HCT116 (cell line): ENCODE measurements around the gene NEK8. TPM values are rescaled to one million over a fixed set of nuclear protein-coding genes. Genes with fewer than 3 reads are reported as not detected.

ENCODE experiments used
- ATAC-seq: fragments of 200-7000 bp; cut with Tn5 transposase; 2 replicates; pipeline ENCODE4 v1.9.1; 2020; ENCODE audit warnings: mild to moderate bottlenecking, moderate library complexity
- BruUV-seq: library from RNA; stranded (reverse); fragments of 400-500 nt; replicated peaks from 2 replicates; lab custom pipeline; 2021; lab: Mats Ljungman, UMichigan
- CTCF ChIA-PET: fragments of 300-600 bp; sonication (Branson Sonifier 250); formaldehyde crosslinking; loops from one replicate; lab custom pipeline; 2021; ENCODE audit warnings: antibody characterized with exemption; lab: Charles Lee
- POLR2A ChIA-PET: fragments of 300-600, 350-600 bp; sonication (Branson Sonifier 250); formaldehyde crosslinking; loops from one replicate; lab custom pipeline; 2021; ENCODE audit warnings: antibody characterized with exemption; lab: Charles Lee
- RAD21 ChIA-PET, 2 experiments: fragments of 300-600 bp; sonication (Branson Sonifier 250); formaldehyde crosslinking; loops; one replicate each; lab custom pipeline; 2023; ENCODE audit warnings: low total read pairs in 2 of 2; ENCODE audit not compliant: uncharacterized antibody in 2 of 2, unreplicated experiment in 2 of 2, low non-redundant PET in 1 of 2; lab: Charles Lee
- DNase-seq: peaks from one replicate; pipeline ENCODE4 v3.0.0-alpha.2; 2010; ENCODE audit warnings: low read depth, low spot score
- H2AFZ ChIP-seq: fragments of 200-600 bp; shearing (Covaris generic), sonication (generic); 2 replicates; pipeline ENCODE4 v1.6.1; 2017; ENCODE audit warnings: low read depth, mixed run types, mixed read lengths, antibody characterized with exemption, low read length; ENCODE audit not compliant: poor library complexity, severe bottlenecking
- H3K27ac ChIP-seq: 2 replicates; pipeline ENCODE4 v1.5.1; 2012; ENCODE audit warnings: low read depth, low read length
- H3K27me3 ChIP-seq: fragments of 200-600 bp; sonication (generic); 2 replicates; pipeline ENCODE4 v1.6.1; 2016; ENCODE audit warnings: mixed run types, low read length, mixed read lengths; ENCODE audit not compliant: insufficient read depth
- H3K36me3 ChIP-seq, 2 experiments: fragments of 200-500 bp in 1 of 2; fragments of 200-600 bp in 1 of 2; sonication (Bioruptor generic) in 1 of 2; sonication (generic) in 1 of 2; 2 replicates each; pipeline versions ENCODE4 v1.5.1 to v1.6.1; 2014 to 2016; ENCODE audit warnings: low read length in 2 of 2, inconsistent platforms in 1 of 2, mixed read lengths in 1 of 2, mixed run types in 1 of 2; ENCODE audit not compliant: insufficient read depth in 2 of 2, control insufficient read depth in 1 of 2
- H3K4me1 ChIP-seq, 2 experiments: fragments of 200-600 bp in 1 of 2; sonication (generic) in 1 of 2; 2 replicates each; pipeline versions ENCODE4 v1.5.1 to v1.6.1; 2012 to 2017; ENCODE audit warnings: low read length in 2 of 2, inconsistent platforms in 1 of 2, mild to moderate bottlenecking in 1 of 2, mixed read lengths in 1 of 2, mixed run types in 1 of 2, moderate library complexity in 1 of 2; ENCODE audit not compliant: insufficient read depth in 2 of 2, control insufficient read depth in 1 of 2
- H3K4me2 ChIP-seq: fragments of 200-600 bp; sonication (generic); 2 replicates; pipeline ENCODE4 v1.6.1; 2017; ENCODE audit warnings: mixed run types, low read length, mixed read lengths
- H3K4me3 ChIP-seq, 2 experiments: fragments of 200-600 bp in 1 of 2; sonication (generic) in 1 of 2; replicated peaks in 1 of 2; 2 replicates each; pipeline ENCODE4 v1.5.1; 2011 to 2016; ENCODE audit warnings: low read length in 2 of 2, control low read depth in 1 of 2, low read depth in 1 of 2, mild to moderate bottlenecking in 1 of 2, mixed read lengths in 1 of 2, mixed run types in 1 of 2
- H3K79me2 ChIP-seq: fragments of 200-600 bp; sonication (generic); 2 replicates; pipeline ENCODE4 v1.6.1; 2017; ENCODE audit warnings: mild to moderate bottlenecking, mixed run types, low read length, moderate library complexity, mixed read lengths; ENCODE audit not compliant: insufficient read depth
- H3K9ac ChIP-seq: fragments of 200-600 bp; sonication (generic); 2 replicates; pipeline ENCODE4 v1.6.1; 2016; ENCODE audit warnings: low read length, mixed read lengths
- H3K9me2 ChIP-seq: fragments of 200-600 bp; sonication (generic), shearing (Covaris generic); 2 replicates; pipeline ENCODE4 v1.6.1; 2017; ENCODE audit warnings: mixed run types, mild to moderate bottlenecking, moderate library complexity; ENCODE audit not compliant: insufficient read depth
- H3K9me3 ChIP-seq, 2 experiments: fragments of 200-500 bp in 1 of 2; fragments of 200-600 bp in 1 of 2; sonication (Bioruptor generic) in 1 of 2; sonication (generic) in 1 of 2; 2 replicates each; pipeline ENCODE4 v1.6.1; 2014 to 2017; ENCODE audit warnings: low read length in 2 of 2, mixed read lengths in 2 of 2, inconsistent platforms in 1 of 2, low read depth in 1 of 2, mild to moderate bottlenecking in 1 of 2, mixed run types in 1 of 2, moderate library complexity in 1 of 2; ENCODE audit not compliant: control insufficient read depth in 1 of 2, insufficient read depth in 1 of 2
- H4K20me1 ChIP-seq: fragments of 200-600 bp; sonication (generic), shearing (Covaris generic); 2 replicates; pipeline ENCODE4 v1.6.1; 2017; ENCODE audit warnings: mixed run types, mild to moderate bottlenecking, moderate library complexity; ENCODE audit not compliant: insufficient read depth
- ATF3 ChIP-seq: IDR thresholded peaks from 2 replicates; pipeline ENCODE4 v1.6.1; 2012
- CBX3 ChIP-seq: IDR thresholded peaks from 2 replicates; pipeline ENCODE4 v1.6.1; 2012; ENCODE audit warnings: low read depth
- CEBPB ChIP-seq: IDR thresholded peaks from 2 replicates; pipeline ENCODE4 v1.6.1; 2012; ENCODE audit warnings: low read depth
- CTCF ChIP-seq, 3 experiments: fragments of 200-600 bp in 1 of 3; sonication (generic) in 1 of 3; IDR thresholded peaks in 2 of 3; conservative IDR thresholded peaks in 1 of 3; 2 replicates each; pipeline ENCODE4 v1.5.1; 2012 to 2017; ENCODE audit warnings: low read depth in 2 of 3, low read length in 2 of 3, antibody characterized with exemption in 1 of 3, borderline replicate concordance in 1 of 3, control low read depth in 1 of 3, mild to moderate bottlenecking in 1 of 3, mixed read lengths in 1 of 3, mixed run types in 1 of 3, moderate library complexity in 1 of 3; ENCODE audit not compliant: insufficient read depth in 1 of 3
- EGR1 ChIP-seq: IDR thresholded peaks from 2 replicates; pipeline ENCODE4 v1.6.1; 2012; ENCODE audit warnings: low read depth
- EZH2 ChIP-seq: fragments of 200-600 bp; sonication (generic); IDR thresholded peaks from 2 replicates; pipeline ENCODE4 v1.6.1; 2017; ENCODE audit warnings: antibody characterized with exemption, mixed run types
- EZH2phosphoT487 ChIP-seq: fragments of 200-600 bp; IDR thresholded peaks from 2 replicates; pipeline ENCODE4 v1.6.1; 2018; ENCODE audit warnings: antibody characterized with exemption, borderline replicate concordance
- FOSL1 ChIP-seq: IDR thresholded peaks from 2 replicates; pipeline ENCODE4 v1.6.1; 2012; ENCODE audit warnings: low read depth
- MAX ChIP-seq: IDR thresholded peaks from 2 replicates; pipeline ENCODE4 v1.6.1; 2012
- POLR2A ChIP-seq: IDR thresholded peaks from 2 replicates; pipeline ENCODE4 v1.7.0; 2011; ENCODE audit warnings: borderline replicate concordance; ENCODE audit not compliant: insufficient read depth, insufficient read length; ENCODE audit errors: extremely low read depth
- RAD21 ChIP-seq: IDR thresholded peaks from 2 replicates; pipeline ENCODE4 v1.6.1; 2012; ENCODE audit warnings: low read depth, mild to moderate bottlenecking
- REST ChIP-seq: IDR thresholded peaks from 2 replicates; pipeline ENCODE4 v1.6.1; 2012; ENCODE audit warnings: low read depth
- SIN3A ChIP-seq: IDR thresholded peaks from 2 replicates; pipeline ENCODE4 v1.6.1; 2012; ENCODE audit warnings: low read depth
- TCF7L2 ChIP-seq: IDR thresholded peaks from 2 replicates; pipeline ENCODE4 v1.7.0; 2011; ENCODE audit warnings: borderline replicate concordance, inconsistent platforms; ENCODE audit not compliant: insufficient read depth, insufficient read length; ENCODE audit errors: extremely low read depth
- YY1 ChIP-seq: IDR thresholded peaks from 2 replicates; pipeline ENCODE4 v1.6.1; 2011; ENCODE audit warnings: low read length, low read depth, moderate library complexity, mild to moderate bottlenecking; ENCODE audit not compliant: insufficient replicate concordance; ENCODE audit errors: extremely low read depth
- ZFX ChIP-seq: fragments of 450-650 bp; IDR thresholded peaks from 2 replicates; pipeline ENCODE4 v1.6.1; 2017
- ZNF274 ChIP-seq: fragments of 200-500 bp; sonication (Bioruptor generic); IDR thresholded peaks from 2 replicates; pipeline ENCODE4 v1.6.1; 2014; ENCODE audit warnings: mild to moderate bottlenecking, low read depth, low read length, inconsistent platforms
- intact Hi-C: fragments of 100-400 bp; cut with micrococcal nuclease; formaldehyde crosslinking; loops from 2 replicates; pipeline ENCODE4 v1.10.0; 2022
- total RNA-seq: library from RNA; stranded (reverse); gene quantifications from one replicate; pipeline ENCODE4 v1.2.1, GENCODE V29; 2021; ENCODE audit not compliant: unreplicated experiment

The NEK8 gene
- total RNA-seq, 1 experiment from 2014 or later: 7.0 TPM

- ChIA-PET CTCF (interaction anchor here (0.6 to 5.2 kb wide), 31 partner anchors 16 to 426 kb away, joined by 3 to 207 read pairs (median 6); partner anchors contain the start of genes DHRS13, FLOT2, PHF12 and TRAF4), POLR2A (interaction anchor here (0.7 to 5.4 kb wide), 17 partner anchors 14 to 449 kb away, joined by 3 to 149 read pairs (median 4); partner anchors contain the start of genes FLOT2, PHF12, PROCA1 and TRAF4), RAD21 (interaction anchor here (0.6 to 3.3 kb wide), 29 partner anchors 9 to 391 kb away, joined by 3 to 28 read pairs (median 4); partner anchors contain the start of genes PHF12 (in 2 of the 2), DHRS13 (in 1 of the 2), FLOT2 (in 1 of the 2) and TRAF4 (in 1 of the 2))
- H3K9me2 ChIP-seq: no peaks in the 10 kb centered on the region
- intact Hi-C loops: loop anchor here (1.0 to 5.0 kb wide), 8 partner anchors 16 to 385 kb away; partner anchors contain the start of gene DHRS13
- no peak overlapping the region for H2AFZ ChIP-seq
- H3K27me3 ChIP-seq: no peaks in the 10 kb centered on the region
- peak overlapping the region; percentile 89 for H3K27ac ChIP-seq
- peak overlapping the region; percentile 90 for H3K9ac ChIP-seq
- no peaks in the 10 kb centered on the region for H3K9me3 ChIP-seq
- peak overlapping the region; percentile 99 for H3K4me2 ChIP-seq
- DNase-seq (peak; percentile 89), ATAC-seq (peak; percentile 46)
- H4K20me1 ChIP-seq: peaks cover 15% of the 10 kb centered on the region; the same call in 1 of the 2 replicates
- H3K79me2 ChIP-seq: peaks cover 28% of the 10 kb centered on the region
- peaks cover 36 to 75% of the 10 kb centered on the region in 2 experiments for H3K4me1 ChIP-seq
- BruUV-seq: no TSS peak
- H3K36me3 ChIP-seq: peaks cover 14 to 26% of the 10 kb centered on the region in 2 experiments; a peak in 3 of 4 replicates
- H3K4me3 ChIP-seq: peak overlapping the region; percentile 59 to 71
- TF ChIP-seq SIN3A (peak; percentile 36; the same call in 1 of the 2 replicates), EZH2 (no peak), CTCF (IDR thresholded peaks at IDR 0.05 in 2 of 3, conservative IDR thresholded peaks at IDR 0.05 in 1 of 3; ENCODE audit: borderline replicate concordance in 1 of 3, insufficient read depth in 1 of 3, low read depth in 2 of 3, low read length in 2 of 3) (peak; percentile 99), MAX (peak; percentile 69; the same call in 1 of the 2 replicates), POLR2A (peak; percentile 18), EGR1 (peak; percentile 83), EZH2phosphoT487 (no peak), RAD21 (peak; percentile 100), ZNF274 (no peak), ZFX (no peak), FOSL1 (no peak), ATF3 (no peak), CEBPB (no peak), TCF7L2 (no peak), CBX3 (no peak), REST (no peak), YY1 (no peak)
These were observed 1.7 kb upstream of the NEK8 start for GRCh38 chr17:28726627-28727491.
